ENCODE data around the gene VPREB1. TPM values are rescaled to one million over a fixed set of nuclear protein-coding genes. Genes with fewer than 3 reads are reported as not detected.

Gene VPREB1
- polyA plus RNA-seq, 3 donors = not detected

DNA sequence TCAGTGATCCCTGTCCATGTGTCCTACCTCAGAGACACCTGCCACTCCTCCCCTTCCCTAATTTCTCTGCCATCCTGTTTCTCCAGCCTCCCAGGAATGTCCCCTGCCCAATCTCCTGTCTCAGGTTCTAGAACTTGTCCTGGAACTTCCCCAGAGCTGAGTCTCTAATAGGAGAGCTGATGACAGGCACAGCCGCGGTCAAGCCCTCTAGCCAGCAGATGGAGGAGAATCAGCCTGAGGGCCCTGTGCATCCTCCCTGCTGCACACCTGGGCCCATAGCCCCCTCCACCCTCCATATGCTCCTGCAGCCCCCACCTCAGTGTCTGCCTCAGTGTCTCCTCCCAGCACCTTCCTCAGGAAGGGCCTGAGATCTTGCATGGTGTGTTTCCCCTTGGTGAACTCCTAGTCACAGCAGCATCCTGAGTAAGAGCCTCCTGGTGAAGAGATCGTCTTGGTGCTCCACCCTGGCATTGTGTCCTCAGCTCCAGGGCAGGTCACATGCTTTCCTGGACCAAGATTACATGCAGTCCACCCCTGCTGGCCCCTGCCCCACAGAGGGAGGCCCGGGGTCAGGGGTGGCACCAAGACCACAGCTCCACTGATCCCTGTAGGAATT lies 43.9 kb upstream of the VPREB1 start:
- H3K4me1 ChIP-seq (ENCODE audit: control insufficient read depth in 1 of 2, insufficient read depth in 2 of 2, low read length in 2 of 2) = no peaks in the 10 kb centered on the region
- no peaks in the 10 kb centered on the region for H3K9me3 ChIP-seq (replicated peaks in 1 of 2; ENCODE audit: control insufficient read depth in 1 of 2, insufficient read depth in 1 of 2, low read length in 2 of 2)
- no peak overlapping the region for H3K9ac ChIP-seq (ENCODE audit: insufficient read depth, low read length, poor library complexity, severe bottlenecking)
- intact Hi-C loops (cut with micrococcal nuclease) = no loop called here
- no peaks in the 10 kb centered on the region for H3K79me2 ChIP-seq (ENCODE audit: insufficient read depth, low read length)
- 63% methylated on average over 3 of the region's 4 CpGs for WGBS (ENCODE audit: insufficient coverage)
- H2AFZ ChIP-seq (ENCODE audit: insufficient read depth, low read depth, low read length, poor library complexity, severe bottlenecking) = no peak overlapping the region
- H3K27me3 ChIP-seq (ENCODE audit: control insufficient read depth in 2 of 2, insufficient read depth in 2 of 2, low read length in 2 of 2) = peaks cover 0 to 17% of the 10 kb centered on the region in 2 donors
- Mint-ChIP-seq H3K27me3 (ENCODE audit: low read depth in 3 of 3) (peaks cover 34 to 54% (median 37%) of the 10 kb centered on the region in 3 donors), H3K9me3 (peaks cover 0 to 3% (median 0%) of the 10 kb centered on the region in 7 donors), H3K4me3 (no peak overlapping the region), H3K27ac (no peak overlapping the region), H3K36me3 (no peaks in the 10 kb centered on the region), H3K4me1 (peaks cover 5% of the 10 kb centered on the region)
- no peak overlapping the region for H3K4me2 ChIP-seq (replicated peaks; ENCODE audit: extremely low read depth, low read length, poor library complexity, severe bottlenecking)
- no peak for DNase-seq
- TF ChIP-seq, protein P1, sequence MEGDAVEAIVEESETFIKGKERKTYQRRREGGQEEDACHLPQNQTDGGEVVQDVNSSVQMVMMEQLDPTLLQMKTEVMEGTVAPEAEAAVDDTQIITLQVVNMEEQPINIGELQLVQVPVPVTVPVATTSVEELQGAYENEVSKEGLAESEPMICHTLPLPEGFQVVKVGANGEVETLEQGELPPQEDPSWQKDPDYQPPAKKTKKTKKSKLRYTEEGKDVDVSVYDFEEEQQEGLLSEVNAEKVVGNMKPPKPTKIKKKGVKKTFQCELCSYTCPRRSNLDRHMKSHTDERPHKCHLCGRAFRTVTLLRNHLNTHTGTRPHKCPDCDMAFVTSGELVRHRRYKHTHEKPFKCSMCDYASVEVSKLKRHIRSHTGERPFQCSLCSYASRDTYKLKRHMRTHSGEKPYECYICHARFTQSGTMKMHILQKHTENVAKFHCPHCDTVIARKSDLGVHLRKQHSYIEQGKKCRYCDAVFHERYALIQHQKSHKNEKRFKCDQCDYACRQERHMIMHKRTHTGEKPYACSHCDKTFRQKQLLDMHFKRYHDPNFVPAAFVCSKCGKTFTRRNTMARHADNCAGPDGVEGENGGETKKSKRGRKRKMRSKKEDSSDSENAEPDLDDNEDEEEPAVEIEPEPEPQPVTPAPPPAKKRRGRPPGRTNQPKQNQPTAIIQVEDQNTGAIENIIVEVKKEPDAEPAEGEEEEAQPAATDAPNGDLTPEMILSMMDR (IDR thresholded peaks at IDR 0.05) = no peak
- no peak overlapping the region for H3K27ac ChIP-seq (ENCODE audit: low read depth in 1 of 2, low read length in 2 of 2)
- no peaks in the 10 kb centered on the region for H4K20me1 ChIP-seq (ENCODE audit: insufficient read depth, low read length)
- no peaks in the 10 kb centered on the region for H3K36me3 ChIP-seq (replicated peaks in 1 of 2; ENCODE audit: control insufficient read depth in 1 of 2, insufficient read depth in 2 of 2, low read length in 2 of 2)
- no peak overlapping the region for H3K4me3 ChIP-seq (replicated peaks in 1 of 3; ENCODE audit: low read depth in 2 of 3, low read length in 3 of 3)

DNA sequence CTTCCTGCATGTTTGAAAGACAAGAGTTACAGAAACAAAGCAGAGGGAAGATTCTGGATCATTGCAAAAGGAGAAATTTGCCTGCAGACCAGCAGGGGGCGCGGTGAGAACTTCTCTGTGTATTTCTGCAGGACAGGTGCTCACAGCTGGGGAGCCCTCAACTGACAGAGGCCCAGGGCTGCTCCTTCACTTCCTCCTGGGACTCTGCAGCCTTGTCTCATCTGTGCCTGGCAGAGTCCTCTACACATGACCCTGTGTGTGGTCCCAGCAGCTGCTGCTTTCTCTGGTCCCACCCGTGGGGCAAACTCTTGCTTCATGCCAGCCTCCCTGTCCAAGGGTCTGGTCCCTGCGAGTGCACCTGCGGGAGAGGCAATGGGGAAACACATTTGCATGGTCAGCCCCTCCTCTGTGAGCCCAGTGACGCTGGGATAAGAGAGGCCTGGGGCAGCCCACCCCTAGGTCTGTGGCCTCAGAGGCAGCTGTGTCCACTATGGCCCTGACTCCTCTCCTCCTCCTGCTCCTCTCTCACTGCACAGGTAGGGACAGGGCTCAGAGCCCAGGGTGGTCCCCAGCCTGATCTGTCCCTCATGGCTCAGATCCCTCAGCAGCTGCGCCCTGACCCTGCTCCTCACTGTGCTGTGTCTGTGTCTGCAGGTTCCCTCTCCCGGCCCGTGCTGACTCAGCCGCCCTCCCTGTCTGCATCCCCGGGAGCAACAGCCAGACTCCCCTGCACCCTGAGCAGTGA lies 43.2 kb upstream of the VPREB1 start:
- peaks cover 5% of the 10 kb centered on the region for H3K4me1 Mint-ChIP-seq
- intact Hi-C loops (cut with micrococcal nuclease) = no loop called here
- H3K79me2 ChIP-seq (ENCODE audit: insufficient read depth, low read length) = no peaks in the 10 kb centered on the region
- H3K27me3 ChIP-seq (ENCODE audit: control insufficient read depth in 2 of 2, insufficient read depth in 2 of 2, low read length in 2 of 2) = peaks cover 4 to 21% of the 10 kb centered on the region in 2 donors
- H3K4me3 ChIP-seq (replicated peaks in 1 of 3; ENCODE audit: low read depth in 2 of 3, low read length in 3 of 3) = no peak overlapping the region
- peak overlapping the region; percentile 52 for H2AFZ ChIP-seq (ENCODE audit: insufficient read depth, low read depth, low read length, poor library complexity, severe bottlenecking)
- H4K20me1 ChIP-seq (ENCODE audit: insufficient read depth, low read length) = no peaks in the 10 kb centered on the region
- H3K4me2 ChIP-seq (replicated peaks; ENCODE audit: extremely low read depth, low read length, poor library complexity, severe bottlenecking) = no peak overlapping the region
- H3K27ac Mint-ChIP-seq = no peak overlapping the region
- H3K9me3 ChIP-seq (replicated peaks in 1 of 2; ENCODE audit: control insufficient read depth in 1 of 2, insufficient read depth in 1 of 2, low read length in 2 of 2) = no peaks in the 10 kb centered on the region
- H3K9me3 Mint-ChIP-seq = peaks cover 0 to 5% (median 0%) of the 10 kb centered on the region in 7 donors
- H3K4me3 Mint-ChIP-seq = no peak overlapping the region
- WGBS (ENCODE audit: insufficient coverage) = 51% methylated on average over 11 of the region's 11 CpGs
- no peaks in the 10 kb centered on the region for H3K36me3 ChIP-seq (replicated peaks in 1 of 2; ENCODE audit: control insufficient read depth in 1 of 2, insufficient read depth in 2 of 2, low read length in 2 of 2)
- peak in 2 of 3 donors; percentile 42 to 44 for DNase-seq
- no peak overlapping the region for H3K27ac ChIP-seq (ENCODE audit: low read depth in 1 of 2, low read length in 2 of 2)
- no peak overlapping the region for H3K9ac ChIP-seq (ENCODE audit: insufficient read depth, low read length, poor library complexity, severe bottlenecking)
- no peaks in the 10 kb centered on the region for H3K4me1 ChIP-seq (ENCODE audit: control insufficient read depth in 1 of 2, insufficient read depth in 2 of 2, low read length in 2 of 2)
- peaks cover 34 to 61% (median 42%) of the 10 kb centered on the region in 3 donors for H3K27me3 Mint-ChIP-seq (ENCODE audit: low read depth in 3 of 3)
- H3K36me3 Mint-ChIP-seq = no peaks in the 10 kb centered on the region
- TF ChIP-seq, protein P1 (IDR thresholded peaks at IDR 0.05) = peak; percentile 95
